ENCODE data around the gene HOXA5.

HOXA5 gene

DNA sequence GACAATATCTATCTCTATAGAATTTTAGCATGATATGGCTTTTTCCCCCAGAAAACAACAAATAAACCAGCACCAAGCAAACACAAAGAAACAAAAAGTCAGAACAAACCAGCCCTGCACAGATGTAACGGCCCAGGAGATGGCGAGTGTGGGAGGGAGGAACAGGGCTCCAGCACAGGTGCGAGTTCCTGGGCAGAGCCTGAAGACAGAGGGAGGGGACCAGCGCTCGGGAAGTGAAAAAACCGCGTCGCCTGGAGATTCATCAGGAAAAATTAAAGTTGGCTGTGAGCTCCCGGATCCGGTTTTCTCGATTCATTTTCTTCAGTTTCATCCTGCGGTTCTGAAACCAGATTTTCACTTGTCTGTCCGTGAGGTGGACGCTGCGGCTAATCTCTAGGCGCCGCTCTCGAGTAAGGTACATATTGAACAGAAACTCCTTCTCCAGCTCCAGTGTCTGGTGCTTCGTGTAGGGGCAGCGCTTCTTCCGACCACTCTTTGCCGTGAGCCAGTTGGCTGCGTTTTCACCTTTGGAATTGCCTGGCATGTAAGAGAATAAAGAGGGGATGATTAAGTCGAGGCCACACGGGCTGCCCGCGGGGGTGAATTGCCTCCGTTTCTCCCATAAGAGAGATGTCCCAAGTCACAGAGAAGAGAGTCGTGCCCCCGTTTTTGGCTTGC is 28.3 kb upstream of the HOXA5 start:
- TF ChIP-seq, protein P1, sequence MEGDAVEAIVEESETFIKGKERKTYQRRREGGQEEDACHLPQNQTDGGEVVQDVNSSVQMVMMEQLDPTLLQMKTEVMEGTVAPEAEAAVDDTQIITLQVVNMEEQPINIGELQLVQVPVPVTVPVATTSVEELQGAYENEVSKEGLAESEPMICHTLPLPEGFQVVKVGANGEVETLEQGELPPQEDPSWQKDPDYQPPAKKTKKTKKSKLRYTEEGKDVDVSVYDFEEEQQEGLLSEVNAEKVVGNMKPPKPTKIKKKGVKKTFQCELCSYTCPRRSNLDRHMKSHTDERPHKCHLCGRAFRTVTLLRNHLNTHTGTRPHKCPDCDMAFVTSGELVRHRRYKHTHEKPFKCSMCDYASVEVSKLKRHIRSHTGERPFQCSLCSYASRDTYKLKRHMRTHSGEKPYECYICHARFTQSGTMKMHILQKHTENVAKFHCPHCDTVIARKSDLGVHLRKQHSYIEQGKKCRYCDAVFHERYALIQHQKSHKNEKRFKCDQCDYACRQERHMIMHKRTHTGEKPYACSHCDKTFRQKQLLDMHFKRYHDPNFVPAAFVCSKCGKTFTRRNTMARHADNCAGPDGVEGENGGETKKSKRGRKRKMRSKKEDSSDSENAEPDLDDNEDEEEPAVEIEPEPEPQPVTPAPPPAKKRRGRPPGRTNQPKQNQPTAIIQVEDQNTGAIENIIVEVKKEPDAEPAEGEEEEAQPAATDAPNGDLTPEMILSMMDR (IDR thresholded peaks at IDR 0.05; ENCODE audit: extremely low read depth, missing control alignments): no peak
- DNase-seq (ENCODE audit: low spot score): no peak

DNA sequence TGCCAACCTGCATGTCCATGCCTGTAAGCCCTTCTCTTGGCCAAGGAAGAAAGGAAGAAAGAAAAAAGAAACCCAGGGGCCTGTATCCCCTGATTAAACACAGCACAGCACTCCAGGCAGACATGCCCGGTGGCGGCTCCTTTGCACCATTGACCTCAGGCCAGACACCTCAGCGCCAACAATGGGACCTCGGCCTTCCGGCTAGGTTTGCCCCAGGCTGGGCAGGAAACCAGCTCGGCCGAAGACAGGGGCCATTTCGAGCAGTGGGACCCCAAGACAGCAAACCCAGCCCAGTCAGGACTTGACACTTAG is 27.8 kb upstream of the HOXA5 start:
- TF ChIP-seq, protein P1 (IDR thresholded peaks at IDR 0.05; ENCODE audit: extremely low read depth, missing control alignments): no peak
- DNase-seq (ENCODE audit: low spot score): no peak

DNA sequence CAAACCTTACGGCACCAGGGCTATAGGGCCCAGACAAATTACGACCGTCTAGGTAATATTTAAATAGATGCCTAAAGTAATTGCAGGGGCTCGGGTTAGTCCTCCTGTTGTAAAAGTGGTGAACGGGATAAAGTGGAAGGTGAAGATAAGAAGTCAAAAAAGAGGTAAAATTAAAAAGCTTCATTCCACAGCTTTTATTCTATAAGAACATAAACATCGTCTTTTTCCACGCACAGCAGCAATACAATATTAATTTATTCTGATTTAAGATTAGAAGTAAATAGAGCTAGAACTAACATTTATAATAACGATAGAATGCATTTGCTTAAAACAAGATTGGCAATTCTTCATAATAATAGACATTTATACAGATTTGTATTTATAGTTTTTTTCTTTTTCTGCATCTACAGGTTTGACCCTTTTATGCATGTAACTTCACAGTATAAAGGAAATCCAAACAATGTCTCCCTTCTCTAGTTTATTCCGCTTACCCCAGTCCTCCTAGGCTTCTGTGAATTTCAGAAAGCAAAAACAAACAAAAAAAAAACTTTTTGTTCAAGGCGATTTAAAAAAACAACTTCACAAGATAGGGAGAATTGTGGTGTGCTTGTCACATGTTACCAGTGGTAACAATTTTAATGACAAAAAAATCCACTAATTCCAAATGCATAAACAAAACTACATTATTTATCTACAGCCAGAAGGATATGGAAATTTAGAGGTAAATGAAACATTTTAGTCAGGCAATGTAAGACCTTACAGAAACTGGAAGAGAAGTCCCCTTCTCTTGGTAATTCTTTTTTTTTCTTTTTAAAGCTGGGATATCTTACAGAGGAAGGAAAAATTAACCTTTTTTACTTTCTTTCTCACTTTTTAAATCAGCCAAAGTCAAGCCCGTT is 27.2 kb upstream of the HOXA5 start:
- DNase-seq (ENCODE audit: low spot score): no peak
- TF ChIP-seq, protein P1 (IDR thresholded peaks at IDR 0.05; ENCODE audit: extremely low read depth, missing control alignments): no peak

DNA sequence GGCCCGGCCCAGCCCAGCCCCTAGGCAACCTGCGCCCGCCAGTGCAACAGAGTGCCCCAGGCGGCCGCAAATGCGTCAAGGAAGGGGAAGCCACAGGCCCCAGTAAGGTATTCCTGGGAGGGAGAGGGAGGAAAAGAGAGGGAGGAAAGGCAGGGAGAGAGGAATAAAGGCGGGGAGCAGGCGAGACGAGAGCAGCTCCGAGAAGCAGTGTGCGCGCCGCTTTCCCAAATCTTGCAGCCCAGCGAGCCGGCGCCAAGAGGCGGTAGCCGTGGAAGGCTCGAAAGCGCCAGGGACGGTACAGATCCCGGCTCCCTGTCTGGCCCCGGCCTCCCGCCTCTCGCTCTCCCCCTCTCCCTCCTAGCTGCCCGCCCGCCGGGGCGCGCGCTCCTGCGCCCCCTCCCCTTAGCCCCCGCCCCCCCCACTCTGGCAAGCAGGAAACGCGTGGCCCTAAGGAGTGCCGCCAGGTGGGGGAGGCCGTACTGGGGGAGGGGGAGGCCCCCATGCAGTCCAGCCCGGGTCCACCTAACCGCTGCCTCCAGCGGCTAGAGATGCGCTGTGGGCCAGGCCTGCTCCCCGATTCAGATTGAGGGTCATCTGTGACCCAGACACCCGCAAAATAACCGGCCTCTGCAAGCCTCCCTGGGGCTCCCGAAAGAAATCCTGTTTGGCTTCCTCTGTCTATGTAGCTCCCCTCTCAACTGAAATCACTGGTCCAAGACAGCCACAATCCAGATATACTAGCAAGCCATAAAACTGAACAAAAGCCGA is 26.4 kb upstream of the HOXA5 start:
- DNase-seq (ENCODE audit: low spot score): no peak
- TF ChIP-seq, protein P1 (IDR thresholded peaks at IDR 0.05; ENCODE audit: extremely low read depth, missing control alignments): no peak

DNA sequence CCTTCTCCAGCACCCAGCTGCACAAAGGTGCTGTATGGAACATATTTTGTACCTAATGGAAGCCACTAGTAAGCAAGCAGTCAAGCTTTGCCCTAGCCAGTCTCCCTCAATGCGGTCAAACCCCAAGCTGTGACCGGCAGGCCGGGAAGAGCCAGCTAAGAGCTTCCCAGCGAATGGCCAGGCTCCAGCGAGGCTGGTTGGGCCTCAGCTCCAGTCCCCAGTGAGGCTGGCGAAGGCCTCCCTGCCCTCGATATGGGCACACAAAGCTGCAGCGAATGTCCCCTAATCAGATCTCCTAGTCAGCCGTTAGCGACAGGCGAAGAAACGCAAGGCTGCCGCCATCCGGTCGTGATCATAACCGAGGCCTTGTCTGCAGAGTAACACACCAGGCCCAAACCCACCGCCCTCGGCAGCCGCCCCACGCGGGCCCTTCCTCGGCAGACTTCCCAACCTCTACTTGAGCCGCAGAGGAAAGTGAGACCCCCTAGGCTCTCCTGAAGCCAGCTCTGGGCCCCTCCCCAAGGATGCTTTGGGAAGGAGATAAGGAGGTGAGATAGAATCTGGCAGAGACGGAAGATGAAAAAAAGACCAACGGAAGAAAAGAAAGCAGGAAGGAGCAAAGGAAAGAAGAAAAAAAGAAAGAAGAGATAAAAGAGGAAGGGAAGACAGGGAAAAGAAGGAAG is 24.9 kb upstream of the HOXA5 start:
- DNase-seq (ENCODE audit: low spot score): no peak
- TF ChIP-seq, protein P1 (IDR thresholded peaks at IDR 0.05; ENCODE audit: extremely low read depth, missing control alignments): peak; percentile 26

DNA sequence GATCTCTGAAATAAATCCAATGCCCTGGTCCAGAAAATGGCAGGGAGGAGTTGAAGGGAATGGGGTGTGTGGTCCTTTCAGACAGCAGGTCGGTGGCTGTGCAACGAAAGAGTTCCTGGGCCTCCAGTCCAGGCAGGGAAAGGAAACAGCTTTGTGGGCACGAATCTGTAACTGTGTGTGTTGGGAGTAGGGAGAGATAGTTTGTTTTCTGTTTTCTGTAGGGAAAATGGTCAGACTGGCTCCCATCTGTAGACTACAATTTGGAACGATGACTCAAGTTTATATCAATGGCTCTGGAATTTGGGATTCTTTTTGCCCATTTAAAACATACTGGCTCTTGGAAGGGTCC is 24.4 kb upstream of the HOXA5 start:
- TF ChIP-seq, protein P1 (IDR thresholded peaks at IDR 0.05; ENCODE audit: extremely low read depth, missing control alignments): no peak
- DNase-seq (ENCODE audit: low spot score): no peak
